SKM-1 treated with dmso at 0.1 percent for 144 hours (cell line): ENCODE measurements around the gene NEU4.

Source experiments
- DNase-seq: peaks from one replicate; lab custom pipeline; 2025; ENCODE audit not compliant: unreplicated experiment; lab: John Stamatoyannopoulos, UW

The NEU4 gene

DNA sequence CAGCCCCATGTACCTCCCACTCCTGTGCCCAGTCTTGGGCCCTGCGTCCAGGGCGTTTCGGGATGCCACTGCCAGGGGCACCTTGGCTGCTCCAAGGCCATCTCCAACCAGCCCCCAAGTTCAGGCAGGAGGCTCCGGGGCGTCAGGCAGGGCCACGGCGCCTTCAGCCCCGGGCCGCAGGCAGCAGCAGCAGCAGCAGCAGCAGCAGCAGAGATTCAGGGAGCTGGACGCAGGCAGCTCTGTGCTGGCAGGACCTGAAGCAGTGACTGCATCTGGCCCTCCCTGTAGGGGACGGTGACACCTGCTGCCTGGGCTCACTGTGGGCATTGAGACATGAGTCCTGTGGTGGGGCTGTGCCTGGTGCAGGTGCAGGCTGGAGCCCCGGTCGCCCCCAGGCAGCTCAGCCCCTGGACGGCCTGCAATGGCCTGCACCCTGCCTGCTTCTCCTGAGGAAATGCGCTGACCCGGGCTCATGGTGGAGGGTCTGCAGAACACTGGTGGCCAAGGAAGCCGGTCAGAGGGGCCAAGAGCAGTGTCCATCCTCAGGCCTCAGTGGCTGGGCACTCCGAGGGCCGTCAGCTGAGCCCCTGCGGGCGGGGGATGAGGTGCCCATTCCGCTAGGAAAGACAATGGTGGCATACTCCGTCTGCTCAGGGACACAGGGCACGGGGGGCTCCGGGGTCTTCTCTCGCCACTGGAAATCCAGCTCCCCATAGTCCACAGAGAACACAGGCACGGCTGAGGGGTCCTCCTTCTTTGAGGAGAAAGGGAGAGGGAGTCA is 41.7 kb downstream of the NEU4 start:
- no peak for DNase-seq

- DNase-seq, result no peak
Measured at GRCh38 chr2:241851325-241852115, 42.5 kb downstream of the NEU4 start.

- DNase-seq, result no peak
Measured at GRCh38 chr2:241852116-241852980, 43.4 kb downstream of the NEU4 start.

DNA sequence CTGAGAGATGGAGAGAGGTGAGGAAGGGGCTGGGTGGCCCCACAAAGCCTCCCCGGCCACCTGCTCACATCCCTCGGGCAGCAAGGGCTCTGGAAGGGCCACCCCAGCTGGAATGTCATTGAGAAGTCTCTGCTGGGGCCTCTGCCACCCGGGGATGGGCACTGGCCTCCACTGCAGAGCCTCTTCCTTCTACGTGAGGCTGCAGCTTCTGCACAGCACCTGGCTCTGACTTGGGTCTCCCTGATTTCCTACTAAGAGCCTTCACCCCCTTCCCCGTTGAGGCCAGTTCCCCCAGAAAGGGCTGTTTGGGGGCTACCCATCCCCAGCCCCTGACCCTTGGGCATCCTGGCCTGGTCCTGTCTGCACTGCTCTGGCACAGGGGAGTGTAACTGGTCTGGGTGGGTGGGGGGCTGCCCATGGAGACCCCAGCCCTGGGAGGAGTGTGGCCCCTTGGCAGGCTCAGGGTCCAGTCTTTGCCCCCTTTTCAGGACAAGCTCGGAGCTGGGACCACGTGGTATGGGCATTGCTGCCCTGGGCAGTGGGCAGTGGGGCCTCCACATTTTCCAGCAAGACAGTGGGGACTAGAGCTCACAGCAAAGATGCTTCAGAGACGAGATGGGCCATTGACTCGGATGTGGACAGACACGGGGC is 44.1 kb downstream of the NEU4 start:
- DNase-seq, result no peak

GRCh38 chr2:241853651-241854341 is 44.8 kb downstream of the NEU4 start:
- no peak for DNase-seq

GRCh38 chr2:241854342-241855244 is 45.6 kb downstream of the NEU4 start:
- no peak for DNase-seq

DNA sequence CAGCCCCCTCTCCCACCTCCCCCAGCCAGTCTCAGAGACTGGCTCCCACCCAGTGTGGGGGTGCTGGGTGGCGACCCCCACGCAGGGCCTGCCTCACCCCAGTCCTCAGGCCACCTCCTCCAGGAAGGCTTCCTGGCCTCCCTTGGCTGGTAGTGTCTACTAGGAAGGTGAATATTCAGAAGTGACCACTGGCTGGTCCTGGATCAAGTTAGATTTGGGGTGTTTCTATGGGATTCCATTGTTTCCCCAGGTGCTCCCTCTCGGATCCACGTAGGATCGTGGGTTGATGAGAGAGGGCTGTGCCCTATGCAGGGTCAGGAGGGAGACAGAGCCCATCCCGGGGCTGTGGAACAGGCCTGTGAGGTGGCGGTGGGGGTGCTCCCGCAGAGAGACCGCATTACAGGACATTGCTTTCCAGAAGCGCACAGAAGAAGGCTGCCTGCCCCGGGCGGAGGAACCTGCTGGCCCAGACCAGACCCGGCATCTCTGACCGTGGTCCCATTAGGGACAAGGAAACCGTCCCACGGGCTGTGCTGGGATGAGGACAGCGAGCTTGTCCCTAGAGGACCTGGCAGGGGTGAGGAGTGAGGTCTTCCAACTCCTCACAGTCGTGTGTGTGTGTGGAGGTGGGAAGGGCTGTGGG is 46.4 kb downstream of the NEU4 start:
- DNase-seq, result no peak

DNA sequence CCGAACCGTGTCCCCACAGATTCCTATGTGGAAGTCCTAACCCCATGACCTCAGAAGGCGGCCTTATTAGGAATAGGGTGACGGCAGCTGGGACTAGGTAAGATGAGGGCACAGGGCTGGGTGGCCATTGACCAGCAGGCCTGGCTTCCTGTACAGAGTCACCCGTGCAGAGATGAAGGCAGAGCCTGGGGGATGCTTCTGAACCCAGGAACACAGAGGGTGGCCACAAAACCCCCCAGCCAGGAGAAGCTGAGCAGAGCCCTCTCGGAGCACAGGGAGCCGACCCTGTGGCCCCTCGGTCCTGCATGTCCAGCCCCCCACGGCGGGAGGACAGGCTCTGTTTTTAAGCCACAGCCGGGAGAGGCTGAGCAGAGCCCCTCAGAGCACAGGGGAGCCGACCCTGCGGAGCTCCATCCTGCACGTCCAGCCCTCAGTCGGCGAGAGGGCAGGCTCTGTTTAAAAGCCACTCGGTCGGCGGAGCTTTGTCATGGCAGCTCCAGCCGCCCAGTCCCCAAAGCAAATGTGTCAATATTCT is 47.0 kb downstream of the NEU4 start:
- DNase-seq, result no peak

DNA sequence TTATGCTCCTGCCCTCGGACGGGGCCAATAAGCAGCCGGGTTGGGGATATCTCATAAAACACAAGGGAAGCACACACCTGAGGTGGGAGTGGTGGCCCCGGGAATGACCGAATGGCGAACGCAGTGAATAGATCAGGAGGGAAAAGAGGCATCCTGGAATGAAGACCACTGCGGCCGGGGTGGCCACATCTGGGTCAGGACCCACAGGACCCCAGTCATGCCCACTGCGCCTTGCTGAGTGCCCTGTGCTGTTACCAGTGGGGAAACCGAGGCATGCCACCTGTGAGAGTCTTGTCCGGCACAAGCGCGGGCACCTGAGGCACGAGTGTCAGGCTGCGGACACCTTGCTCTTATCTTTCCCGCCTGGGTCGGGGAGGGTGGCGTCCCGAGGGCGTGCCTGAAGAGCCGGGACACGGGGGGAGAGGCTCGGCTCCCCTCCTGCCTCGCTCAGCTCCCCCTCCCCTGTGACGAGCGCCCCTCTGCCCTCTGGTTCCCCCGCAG is 48.1 kb downstream of the NEU4 start:
- DNase-seq, result no peak

DNA sequence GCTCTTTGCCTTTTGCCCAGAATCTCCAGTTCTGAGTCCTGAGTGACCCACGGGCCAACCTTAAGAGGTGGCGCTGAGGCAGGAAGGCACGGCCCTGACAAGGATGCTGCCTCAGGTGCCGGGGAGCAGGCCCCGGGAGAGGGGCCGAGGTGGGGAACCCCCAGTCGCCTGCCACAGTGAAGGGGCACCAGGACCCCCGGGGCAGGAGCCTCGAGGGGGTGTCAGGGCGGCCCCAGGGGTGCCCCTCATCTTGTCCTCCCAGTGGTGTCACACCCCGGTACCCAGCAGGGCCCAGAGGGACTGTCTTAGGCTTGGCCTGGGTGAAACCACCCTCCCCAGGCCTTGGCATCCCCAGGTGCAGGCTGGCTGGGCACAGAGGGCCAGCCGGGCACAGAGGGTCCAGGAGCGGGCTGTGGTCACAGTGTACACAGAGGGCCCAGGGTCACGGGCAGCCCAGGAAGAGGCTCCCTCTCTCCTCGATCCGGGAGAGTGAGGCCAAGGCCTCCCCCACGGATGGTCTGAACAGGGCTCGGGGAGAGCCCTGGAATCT is 48.7 kb downstream of the NEU4 start:
- no peak for DNase-seq

DNA sequence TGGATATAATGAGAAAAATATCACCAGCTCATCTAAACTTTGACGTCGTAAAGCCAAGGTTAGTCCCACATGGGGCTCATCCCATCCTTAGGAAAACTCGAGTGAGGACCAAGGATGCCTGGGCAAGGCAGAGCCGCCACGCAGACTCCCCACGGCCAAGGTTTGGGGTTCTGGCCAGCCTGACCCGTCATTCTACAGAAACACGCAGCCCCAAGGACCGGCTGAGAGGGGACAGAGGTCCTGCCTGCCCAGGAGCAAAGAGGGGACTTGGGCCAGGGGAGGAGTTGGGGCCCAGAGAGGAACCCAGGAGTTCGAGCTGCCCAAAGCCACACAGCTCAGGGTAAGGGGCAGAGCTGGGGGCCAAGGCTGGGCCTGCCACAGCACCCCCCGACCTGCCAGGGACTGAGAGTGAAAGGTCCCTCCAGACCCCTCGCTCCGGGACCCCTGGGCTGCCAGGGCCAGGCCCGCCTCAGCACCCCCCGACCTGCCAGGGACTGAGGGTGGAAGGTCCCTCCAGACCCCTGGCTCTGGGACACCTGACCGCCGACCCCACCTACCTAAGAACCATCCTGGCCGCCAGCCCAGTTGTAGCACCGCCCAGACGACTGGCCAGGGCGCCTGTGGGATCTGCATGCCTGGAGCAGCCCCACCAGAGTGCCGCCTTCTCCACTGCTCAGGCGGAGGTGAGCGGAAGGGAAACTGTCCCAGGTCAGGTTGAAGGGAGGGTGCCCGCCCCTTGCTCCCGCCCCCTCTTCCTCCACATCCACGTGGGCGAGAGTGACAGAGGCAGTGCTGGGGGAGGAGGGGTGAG is 49.4 kb downstream of the NEU4 start, which contains the start of gene PDCD1:
Gene PDCD1 (minus strand): TSS at position 689 of the 811 bp plus-strand sequence. CDS start 56 bp downstream, at position 633.
- DNase-seq, result no peak

DNA sequence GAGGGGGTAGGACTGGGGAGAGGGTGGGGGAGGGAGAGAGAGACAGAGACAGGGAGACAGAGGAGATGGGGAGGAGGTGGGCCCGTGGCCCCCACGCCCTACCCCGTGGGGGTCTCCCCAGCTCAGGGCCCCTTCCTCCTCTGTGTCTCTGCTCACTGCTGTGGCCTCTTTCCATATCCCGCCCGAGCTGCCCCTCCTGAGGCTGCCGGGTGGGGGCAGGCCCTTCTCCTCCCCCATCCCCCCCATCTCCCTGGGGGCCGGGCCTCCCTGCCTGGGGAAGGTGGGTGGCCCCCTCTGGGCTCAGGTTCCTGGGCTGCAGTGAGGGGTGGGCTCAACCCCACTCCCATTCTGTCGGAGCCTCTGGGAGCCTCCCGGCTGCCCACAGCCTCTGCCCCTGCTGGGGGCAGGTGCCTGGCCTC is 50.0 kb downstream of the NEU4 start:
- DNase-seq, result no peak

- no peak for DNase-seq
Measured at GRCh38 chr2:241859436-241860183, 50.6 kb downstream of the NEU4 start.

DNA sequence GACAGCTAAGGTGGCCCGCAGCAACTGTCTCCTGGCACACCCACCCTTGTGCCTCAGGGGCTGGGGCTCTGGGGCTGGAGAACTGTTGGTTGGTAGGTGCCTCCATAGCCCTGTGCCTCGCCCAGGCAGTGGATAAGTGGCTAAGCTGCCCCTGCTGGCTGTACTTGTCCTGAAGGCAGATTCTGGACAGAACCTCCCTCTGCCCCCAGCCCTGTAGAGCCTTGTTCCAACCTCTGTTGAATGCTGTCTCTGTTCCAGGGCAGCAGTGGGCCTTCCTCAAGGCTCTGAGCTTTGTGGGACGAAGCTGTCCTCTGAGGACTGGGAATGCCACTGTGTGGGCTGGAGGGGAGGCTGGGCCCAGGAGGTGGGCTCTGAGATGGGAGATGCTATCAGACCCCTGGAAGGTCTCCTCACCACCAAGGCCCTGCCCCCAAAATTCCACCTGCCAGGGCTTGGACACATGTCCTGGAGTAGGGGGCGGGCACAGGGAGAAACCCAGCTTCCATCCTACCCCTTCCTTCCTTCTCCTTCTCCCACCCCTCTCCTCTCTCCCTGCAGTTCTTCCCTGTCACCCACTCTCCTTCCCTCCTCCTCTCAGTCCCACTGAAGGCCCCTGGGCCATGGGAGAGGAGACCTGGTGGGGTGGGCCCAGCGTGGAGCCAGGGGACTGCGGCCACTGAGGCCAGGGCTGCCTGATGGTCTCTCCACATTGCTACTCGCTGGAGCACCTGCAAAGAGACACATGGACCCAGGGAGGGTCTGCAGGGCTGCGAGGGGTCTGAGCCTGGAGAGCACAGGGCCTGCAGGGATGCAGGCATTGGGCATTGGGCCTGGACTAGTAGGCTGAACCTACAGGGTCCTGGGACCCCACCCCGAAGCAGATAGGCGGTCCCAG is 51.4 kb downstream of the NEU4 start:
- DNase-seq, result no peak

GRCh38 chr2:241861264-241861663 is 52.3 kb downstream of the NEU4 start:
- no peak for DNase-seq
